GM18907 (cell line): ENCODE measurements around the gene MYO18B.

Experiments
- ATAC-seq: cut with Tn5 transposase; IDR thresholded peaks from one replicate; pipeline ENCODE4 v1.9.1; 2021; ENCODE audit warnings: mild to moderate bottlenecking, moderate library complexity; ENCODE audit not compliant: unreplicated experiment

The MYO18B gene

GRCh38 chr22:26027341-26027740, 285.4 kb downstream of the MYO18B start:
- no peak for ATAC-seq

- no peak for ATAC-seq
Measured at GRCh38 chr22:26031641-26032040, 289.7 kb downstream of the MYO18B start.

- ATAC-seq: no peak
Measured at GRCh38 chr22:26033071-26033470, 291.1 kb downstream of the MYO18B start.

- no peak for ATAC-seq
Measured at GRCh38 chr22:26033586-26033985, 291.6 kb downstream of the MYO18B start.

GRCh38 chr22:26035523-26035922, 293.5 kb downstream of the MYO18B start:
- no peak for ATAC-seq

GRCh38 chr22:26038365-26038764, 296.4 kb downstream of the MYO18B start:
- ATAC-seq: no peak

- no peak for ATAC-seq
Measured at GRCh38 chr22:26041931-26042330, 299.9 kb downstream of the MYO18B start.

- no peak for ATAC-seq
Measured at GRCh38 chr22:26043031-26043430, 301.0 kb downstream of the MYO18B start.

- no peak for ATAC-seq
Measured at GRCh38 chr22:26045051-26045450, 303.1 kb downstream of the MYO18B start.

- no peak for ATAC-seq
Measured at GRCh38 chr22:26045860-26046259, 303.9 kb downstream of the MYO18B start.

- no peak for ATAC-seq
Measured at GRCh38 chr22:26047516-26047915, 305.5 kb downstream of the MYO18B start.

GRCh38 chr22:26047920-26048319, 305.9 kb downstream of the MYO18B start:
- ATAC-seq: no peak

- ATAC-seq: no peak
Measured at GRCh38 chr22:26050079-26050478, 308.1 kb downstream of the MYO18B start.

- no peak for ATAC-seq
Measured at GRCh38 chr22:26053737-26054316, 311.8 kb downstream of the MYO18B start.

GRCh38 chr22:26054841-26055605, 313.0 kb downstream of the MYO18B start:
- ATAC-seq: no peak

- no peak for ATAC-seq
Measured at GRCh38 chr22:26055693-26056092, 313.7 kb downstream of the MYO18B start.

- no peak for ATAC-seq
Measured at GRCh38 chr22:26056455-26057200, 314.6 kb downstream of the MYO18B start.

- no peak for ATAC-seq
Measured at GRCh38 chr22:26057731-26058130, 315.7 kb downstream of the MYO18B start.

GRCh38 chr22:26064048-26064447, 322.1 kb downstream of the MYO18B start:
- ATAC-seq: no peak

- ATAC-seq: no peak
Measured at GRCh38 chr22:26065847-26066246, 323.9 kb downstream of the MYO18B start.

- no peak for ATAC-seq
Measured at GRCh38 chr22:26066534-26066933, 324.5 kb downstream of the MYO18B start.

- ATAC-seq: no peak
Measured at GRCh38 chr22:26068571-26068970, 326.6 kb downstream of the MYO18B start.
